IMR-90 (cell line): ENCODE data around the gene PALS1.

Source experiments
- BHLHE40 ChIP-seq: fragments of 150-350 bp; IDR thresholded peaks from 2 replicates; pipeline ENCODE4 v1.6.1; 2016; ENCODE audit warnings: mild to moderate bottlenecking, low read depth, low read length
- CEBPB ChIP-seq: IDR thresholded peaks from 2 replicates; pipeline ENCODE4 v1.6.1; 2012; ENCODE audit warnings: low read depth, low read length, improper control_type of control experiment
- CTCF ChIP-seq: conservative IDR thresholded peaks from 2 replicates; pipeline ENCODE4 v1.5.1; 2012; ENCODE audit warnings: mild to moderate bottlenecking, low read depth, low read length, improper control_type of control experiment
- ELK1 ChIP-seq: fragments of 150-350 bp; IDR thresholded peaks from 2 replicates; pipeline ENCODE4 v1.6.1; 2016; ENCODE audit warnings: low read depth, mild to moderate bottlenecking, low read length, moderate library complexity, borderline replicate concordance
- FOS ChIP-seq: fragments of 150-350 bp; IDR thresholded peaks from 2 replicates; pipeline ENCODE4 v1.6.1; 2016; ENCODE audit warnings: low read depth, low read length
- MAFK ChIP-seq: IDR thresholded peaks from 2 replicates; pipeline ENCODE4 v1.6.1; 2012; ENCODE audit warnings: low read depth, low read length, improper control_type of control experiment
- POLR2A ChIP-seq: IDR thresholded peaks from 2 replicates; pipeline ENCODE4 v1.6.1; 2012; ENCODE audit warnings: mild to moderate bottlenecking, low read depth, low read length
- RAD21 ChIP-seq: IDR thresholded peaks from 2 replicates; pipeline ENCODE4 v1.6.1; 2012; ENCODE audit warnings: low read length, improper control_type of control experiment
- SMC3 ChIP-seq: fragments of 150-350 bp; IDR thresholded peaks from 2 replicates; pipeline ENCODE4 v1.6.1; 2016; ENCODE audit warnings: low read depth, mild to moderate bottlenecking, antibody characterized with exemption, low read length, moderate library complexity
- USF2 ChIP-seq: fragments of 150-350 bp; IDR thresholded peaks from 2 replicates; pipeline ENCODE4 v1.6.1; 2017; ENCODE audit warnings: mild to moderate bottlenecking, antibody characterized with exemption, low read length, low read depth

DNA sequence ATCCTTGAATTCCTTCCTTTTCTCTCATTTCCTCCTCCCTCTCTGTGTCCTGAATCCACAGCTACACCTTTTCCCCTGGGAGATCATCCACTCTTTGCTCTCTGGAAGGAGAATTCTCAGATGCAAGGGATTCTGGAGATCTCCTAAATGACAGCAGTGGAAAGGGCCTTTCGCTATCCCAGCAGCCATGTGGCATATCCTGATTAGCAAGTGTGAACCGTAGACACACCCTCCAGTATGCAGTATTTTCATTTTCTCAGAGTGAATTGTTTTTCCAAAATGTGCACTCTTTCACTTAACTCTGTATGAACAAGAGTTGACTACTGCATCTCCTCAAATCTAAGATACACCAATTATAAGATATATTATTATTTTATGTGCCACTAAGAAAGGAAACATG, 46.0 kb upstream of the PALS1 start:
- TF ChIP-seq CTCF (no peak), RAD21 (no peak), CEBPB (no peak), SMC3 (no peak), FOS (no peak), USF2 (no peak), MAFK (no peak), POLR2A (no peak), ELK1 (no peak), BHLHE40 (no peak)
